Central memory CD8-positive, alpha-beta T cell (primary cell): ENCODE measurements around the gene CNGA1.
"Not testable (repeated sequence)": the region's sequence is repeated elsewhere in the genome, so short reads cannot be mapped to it uniquely, and the experiment has no call there.

Source experiments
- ATAC-seq: fragments of 150-1000 bp; cut with Tn5 transposase; replicated peaks from 2 replicates; pipeline ENCODE4 v1.10.0; 2022; ENCODE audit warnings: mild to moderate bottlenecking, moderate FRiP score, moderate number of reproducible peaks; ENCODE audit not compliant: poor library complexity, severe bottlenecking; ENCODE audit errors: extremely low read depth
- DNase-seq, 2 donors: peaks; one replicate each; pipeline ENCODE4 v3.0.0; 2021; ENCODE audit warnings: low spot score in 2 of 2
- H3K27ac Mint-ChIP-seq: one replicate; pipeline ENCODE4 v1.8.0; 2022; ENCODE audit warnings: low read depth, mild to moderate bottlenecking, moderate library complexity, mixed read lengths
- H3K27me3 Mint-ChIP-seq: one replicate; pipeline ENCODE4 v1.8.0; 2022; ENCODE audit warnings: mixed read lengths
- H3K36me3 Mint-ChIP-seq: one replicate; pipeline ENCODE4 v1.8.0; 2022; ENCODE audit warnings: mild to moderate bottlenecking, moderate library complexity, mixed read lengths; ENCODE audit not compliant: insufficient read depth
- H3K4me1 Mint-ChIP-seq: one replicate; pipeline ENCODE4 v1.8.0; 2022; ENCODE audit warnings: mixed read lengths
- H3K4me3 Mint-ChIP-seq: one replicate; pipeline ENCODE4 v1.8.0; 2022; ENCODE audit warnings: mild to moderate bottlenecking, moderate library complexity, mixed read lengths
- H3K9me3 Mint-ChIP-seq: one replicate; pipeline ENCODE4 v1.8.0; 2022; ENCODE audit warnings: mixed read lengths

The CNGA1 gene

DNA sequence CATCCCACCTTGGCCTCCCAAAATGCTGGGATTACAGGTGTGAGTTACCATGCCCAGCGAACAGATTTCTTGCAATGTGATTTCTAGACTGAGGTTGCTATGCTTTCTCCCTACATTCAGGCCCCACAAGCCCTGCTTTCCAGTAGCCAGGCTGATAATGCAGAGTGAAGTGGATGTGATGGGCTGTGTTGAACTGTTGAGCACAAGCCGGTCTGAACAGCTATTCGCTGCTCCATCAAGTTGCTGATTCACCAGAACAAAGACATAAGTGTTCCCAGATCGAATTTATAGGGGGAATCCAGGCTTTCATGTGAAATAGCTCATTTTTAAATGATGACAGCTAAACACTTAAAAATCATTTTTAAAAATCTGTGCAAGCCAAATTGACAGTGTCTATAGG lies 8.0 kb upstream of the CNGA1 start:
- ATAC-seq (no peak), DNase-seq (no peak)
- H3K27me3 Mint-ChIP-seq = peaks cover 22% of the 10 kb centered on the region
- H3K27ac Mint-ChIP-seq = no peak overlapping the region
- H3K9me3 Mint-ChIP-seq = no peaks in the 10 kb centered on the region
- H3K4me1 Mint-ChIP-seq = peaks cover 7% of the 10 kb centered on the region
- no peaks in the 10 kb centered on the region for H3K36me3 Mint-ChIP-seq
- H3K4me3 Mint-ChIP-seq = no peak overlapping the region

DNA sequence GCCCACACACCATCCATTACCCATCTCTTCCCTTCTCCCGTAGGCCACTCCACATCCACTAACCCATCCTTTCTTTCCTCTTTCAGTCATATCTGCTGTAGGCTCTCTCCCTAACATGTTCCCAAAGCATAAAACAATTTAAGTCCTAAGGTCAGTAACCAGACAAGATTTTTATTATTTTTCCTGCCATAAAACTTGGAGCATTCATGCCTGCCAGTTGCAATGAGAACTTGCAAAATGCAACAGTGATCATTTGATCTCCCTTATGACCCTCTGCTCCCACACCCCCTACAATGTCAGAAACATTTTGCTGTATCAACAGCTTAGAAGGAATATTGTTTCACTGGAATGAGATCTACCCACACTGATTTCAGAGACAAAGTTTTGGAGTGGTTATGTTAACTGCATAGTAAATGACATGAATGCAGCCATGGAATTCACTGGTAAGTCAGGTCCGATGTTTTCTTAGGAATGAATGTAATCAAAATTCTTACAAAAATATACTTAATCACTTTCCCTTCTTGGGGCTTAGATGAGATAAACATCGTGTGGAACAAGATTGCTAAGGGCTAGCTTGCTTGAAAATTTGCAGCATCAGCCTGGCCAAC lies 5.8 kb upstream of the CNGA1 start:
- Mint-ChIP-seq H3K9me3 (no peaks in the 10 kb centered on the region), H3K36me3 (no peaks in the 10 kb centered on the region), H3K27me3 (peaks cover 22% of the 10 kb centered on the region), H3K4me1 (no peaks in the 10 kb centered on the region), H3K4me3 (no peak overlapping the region), H3K27ac (no peak overlapping the region)
- ATAC-seq = no peak
- no peak for DNase-seq

DNA sequence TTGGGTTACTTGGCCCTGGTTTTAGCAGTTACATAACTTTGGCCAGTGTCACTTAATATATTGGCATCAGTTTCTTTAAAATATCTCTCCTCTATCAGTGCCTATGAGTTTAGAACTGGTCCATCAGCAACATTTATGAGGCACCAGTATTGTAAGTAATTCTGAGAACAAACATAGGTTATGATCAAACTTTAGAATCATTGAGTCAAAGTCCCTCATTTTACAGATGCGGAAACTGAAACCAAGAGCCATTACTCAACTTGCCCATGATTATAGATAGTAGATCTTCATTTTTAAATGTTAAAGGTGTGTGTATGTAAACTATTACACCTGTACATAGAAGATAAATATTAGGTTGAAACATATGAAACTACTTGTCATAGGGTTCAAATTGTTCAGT lies 4.6 kb upstream of the CNGA1 start:
- peaks cover 2% of the 10 kb centered on the region for H3K36me3 Mint-ChIP-seq
- peaks cover 20% of the 10 kb centered on the region for H3K27me3 Mint-ChIP-seq
- no peaks in the 10 kb centered on the region for H3K9me3 Mint-ChIP-seq
- no peak overlapping the region for H3K4me3 Mint-ChIP-seq
- DNase-seq (no peak), ATAC-seq (no peak)
- no peak overlapping the region for H3K27ac Mint-ChIP-seq
- H3K4me1 Mint-ChIP-seq = peaks cover 1% of the 10 kb centered on the region

DNA sequence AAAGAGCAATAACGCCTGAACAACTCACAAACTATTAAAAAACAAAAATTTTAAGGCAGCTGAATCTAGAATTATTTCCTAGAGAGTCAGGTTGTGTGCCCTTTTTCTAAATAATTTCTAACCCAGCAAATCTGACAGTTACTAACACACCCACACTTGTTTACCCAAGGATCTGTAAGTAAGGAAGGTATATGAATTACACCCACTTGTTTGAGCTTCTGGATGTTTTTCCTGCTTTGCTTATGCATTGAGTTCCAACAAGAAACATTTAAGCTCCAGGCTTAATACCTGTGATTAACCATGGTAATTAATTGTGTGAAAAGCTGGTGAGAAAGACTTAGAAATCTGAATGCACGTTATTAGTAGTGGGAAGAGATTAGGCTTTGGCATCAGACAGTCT lies 1.6 kb upstream of the CNGA1 start:
- H3K27ac Mint-ChIP-seq = no peak overlapping the region
- peaks cover 5% of the 10 kb centered on the region for H3K4me1 Mint-ChIP-seq
- ATAC-seq (no peak), DNase-seq (no peak)
- H3K9me3 Mint-ChIP-seq = no peaks in the 10 kb centered on the region
- no peak overlapping the region for H3K4me3 Mint-ChIP-seq
- peaks cover 21% of the 10 kb centered on the region for H3K27me3 Mint-ChIP-seq
- peaks cover 4% of the 10 kb centered on the region for H3K36me3 Mint-ChIP-seq

DNA sequence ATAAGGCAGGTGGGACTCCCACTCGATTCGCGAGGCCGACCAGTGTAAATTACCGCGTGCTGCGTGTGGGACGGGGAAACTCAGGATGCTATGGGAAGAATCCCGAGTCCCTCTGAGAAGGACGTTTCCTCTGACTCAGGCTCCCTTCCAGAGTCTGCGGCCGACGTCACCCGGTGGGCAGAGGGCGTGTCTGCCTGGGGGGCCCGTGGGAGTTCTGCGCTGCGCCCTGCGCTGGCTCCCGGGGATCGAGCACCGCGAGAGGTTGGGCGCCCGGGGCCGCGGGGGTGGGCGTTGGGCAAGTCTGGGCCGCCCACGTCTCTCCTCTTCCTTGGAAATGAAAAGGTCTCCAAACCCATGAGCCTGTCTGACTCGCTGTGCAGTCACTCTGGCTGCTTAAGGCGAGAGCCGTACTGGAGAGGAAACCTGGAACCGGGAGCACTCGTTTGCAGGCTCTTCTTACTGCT lies 659 bp upstream of the CNGA1 start:
- Mint-ChIP-seq H3K9me3 (no peaks in the 10 kb centered on the region), H3K36me3 (peaks cover 4% of the 10 kb centered on the region), H3K27me3 (peaks cover 25% of the 10 kb centered on the region), H3K4me1 (peaks cover 5% of the 10 kb centered on the region), H3K27ac (no peak overlapping the region), H3K4me3 (peak overlapping the region; percentile 77)
- DNase-seq = no peak
- ATAC-seq = peak; percentile 15

DNA sequence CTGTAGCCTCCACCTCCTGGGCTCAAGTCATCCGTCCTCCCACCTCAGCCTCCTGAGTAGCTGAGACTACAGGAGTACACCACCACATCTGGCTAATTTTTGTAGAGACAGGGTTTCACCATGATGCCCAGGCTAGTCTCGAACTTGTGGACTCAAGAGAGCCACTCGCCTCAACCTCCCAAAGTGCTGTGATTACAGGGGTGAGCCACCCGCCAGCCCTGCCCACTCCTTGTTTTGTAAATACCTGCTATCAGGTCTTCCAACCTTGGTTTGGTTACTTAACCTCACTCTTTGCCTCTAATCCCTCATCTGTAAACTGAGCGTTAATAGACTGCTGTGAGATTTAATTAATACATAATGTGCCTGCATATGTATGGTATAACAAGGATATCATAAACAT lies 803 bp downstream of the CNGA1 start:
- peak overlapping the region; percentile 77 for H3K4me3 Mint-ChIP-seq
- no peak for DNase-seq
- peaks cover 5% of the 10 kb centered on the region for H3K4me1 Mint-ChIP-seq
- peaks cover 38% of the 10 kb centered on the region for H3K27me3 Mint-ChIP-seq
- no peaks in the 10 kb centered on the region for H3K9me3 Mint-ChIP-seq
- no peak overlapping the region for H3K27ac Mint-ChIP-seq
- peaks cover 4% of the 10 kb centered on the region for H3K36me3 Mint-ChIP-seq
- ATAC-seq = no peak

DNA sequence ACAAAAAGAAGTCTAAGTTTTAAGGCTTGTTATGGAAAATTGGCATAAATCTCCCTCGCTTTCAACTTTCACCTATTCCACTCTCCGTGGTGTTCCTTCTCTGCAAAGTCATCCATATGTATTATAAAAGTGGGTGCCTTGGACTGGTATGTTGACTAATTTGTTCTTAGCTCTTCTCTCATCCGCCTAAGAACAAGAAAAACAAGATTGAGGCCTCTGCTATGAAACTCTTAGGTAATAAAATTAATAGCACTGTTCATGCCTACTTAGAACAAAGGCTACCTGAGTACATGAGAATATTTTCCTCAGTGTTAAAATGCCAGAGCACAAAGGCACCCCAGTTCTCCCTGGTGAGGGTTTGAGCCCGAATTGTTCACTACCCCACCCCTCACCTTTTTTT lies 1.3 kb downstream of the CNGA1 start:
- peaks cover 4% of the 10 kb centered on the region for H3K36me3 Mint-ChIP-seq
- no peak overlapping the region for H3K4me3 Mint-ChIP-seq
- DNase-seq = no peak
- no peak overlapping the region for H3K27ac Mint-ChIP-seq
- H3K9me3 Mint-ChIP-seq = no peaks in the 10 kb centered on the region
- no peak for ATAC-seq
- H3K4me1 Mint-ChIP-seq = peaks cover 5% of the 10 kb centered on the region
- H3K27me3 Mint-ChIP-seq = peaks cover 43% of the 10 kb centered on the region

DNA sequence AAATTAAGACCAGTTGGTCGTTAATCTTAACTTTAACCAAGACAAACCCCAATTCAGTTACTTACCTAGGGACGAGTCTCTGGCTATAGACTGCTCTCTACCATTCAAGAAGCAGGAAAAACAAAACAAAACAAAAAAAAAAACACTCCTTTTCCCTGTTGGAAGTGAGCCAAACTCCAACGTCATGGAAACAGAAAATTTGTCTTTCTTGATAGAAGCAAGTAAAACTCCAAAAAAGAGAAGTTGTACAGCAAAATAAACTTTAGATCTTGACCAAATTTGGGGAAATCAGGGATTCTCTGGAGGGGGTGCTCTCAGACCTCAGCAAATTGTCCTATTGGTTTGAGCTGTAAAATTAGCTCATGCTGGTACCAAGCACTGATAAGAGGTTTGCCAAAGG lies 3.7 kb downstream of the CNGA1 start:
- H3K4me1 Mint-ChIP-seq = peaks cover 5% of the 10 kb centered on the region
- H3K27me3 Mint-ChIP-seq = peaks cover 43% of the 10 kb centered on the region
- no peak overlapping the region for H3K27ac Mint-ChIP-seq
- no peak overlapping the region for H3K4me3 Mint-ChIP-seq
- DNase-seq (no peak), ATAC-seq (no peak)
- H3K9me3 Mint-ChIP-seq = no peaks in the 10 kb centered on the region
- H3K36me3 Mint-ChIP-seq = peaks cover 4% of the 10 kb centered on the region

DNA sequence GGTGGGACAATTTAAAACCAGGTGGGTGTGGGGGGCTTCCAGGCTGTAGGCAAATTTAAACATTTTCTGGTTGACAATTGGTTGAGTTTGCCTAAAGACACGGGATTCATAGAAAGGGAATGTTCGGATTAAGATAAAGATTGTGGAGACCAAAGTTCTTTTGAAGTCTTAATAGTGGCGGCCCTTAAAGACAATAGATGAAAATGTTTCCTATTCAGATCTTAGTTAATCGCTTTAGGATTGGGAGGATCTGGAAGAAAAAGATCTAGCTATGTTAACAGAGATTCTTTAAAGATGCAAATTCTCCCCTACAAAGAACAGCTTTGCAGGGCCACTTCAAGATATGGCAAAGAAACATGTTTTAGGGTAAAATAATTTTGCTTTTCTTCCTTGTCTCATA lies 4.8 kb downstream of the CNGA1 start:
- no peak overlapping the region for H3K27ac Mint-ChIP-seq
- H3K36me3 Mint-ChIP-seq = peaks cover 3% of the 10 kb centered on the region
- ATAC-seq (no peak), DNase-seq (no peak)
- no peaks in the 10 kb centered on the region for H3K9me3 Mint-ChIP-seq
- peaks cover 5% of the 10 kb centered on the region for H3K4me1 Mint-ChIP-seq
- peaks cover 43% of the 10 kb centered on the region for H3K27me3 Mint-ChIP-seq
- H3K4me3 Mint-ChIP-seq = no peak overlapping the region

DNA sequence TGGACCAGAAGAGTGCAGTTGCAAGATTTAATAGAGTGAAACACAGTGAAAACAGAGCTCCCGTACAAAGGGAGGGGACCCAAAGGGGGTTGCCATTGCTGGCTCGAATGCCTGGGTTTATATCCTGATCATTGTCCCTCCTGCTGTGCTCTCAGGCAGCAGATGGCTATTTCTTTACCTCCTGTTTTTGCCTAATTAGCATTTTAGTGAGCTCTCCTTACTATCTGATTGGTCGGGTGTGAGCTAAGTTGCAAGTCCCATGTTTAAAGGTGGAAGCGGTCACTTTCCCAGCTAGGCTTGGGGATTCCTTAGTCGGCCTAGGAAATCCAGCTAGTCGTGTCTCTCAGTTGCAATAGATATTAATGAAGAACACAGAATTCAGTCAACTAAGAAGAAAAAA lies 5.6 kb downstream of the CNGA1 start:
- peaks cover 41% of the 10 kb centered on the region for H3K27me3 Mint-ChIP-seq
- not testable (repeated sequence) for ATAC-seq, H3K4me3 Mint-ChIP-seq, H3K9me3 Mint-ChIP-seq, H3K27ac Mint-ChIP-seq, DNase-seq, H3K4me1 Mint-ChIP-seq, H3K36me3 Mint-ChIP-seq

DNA sequence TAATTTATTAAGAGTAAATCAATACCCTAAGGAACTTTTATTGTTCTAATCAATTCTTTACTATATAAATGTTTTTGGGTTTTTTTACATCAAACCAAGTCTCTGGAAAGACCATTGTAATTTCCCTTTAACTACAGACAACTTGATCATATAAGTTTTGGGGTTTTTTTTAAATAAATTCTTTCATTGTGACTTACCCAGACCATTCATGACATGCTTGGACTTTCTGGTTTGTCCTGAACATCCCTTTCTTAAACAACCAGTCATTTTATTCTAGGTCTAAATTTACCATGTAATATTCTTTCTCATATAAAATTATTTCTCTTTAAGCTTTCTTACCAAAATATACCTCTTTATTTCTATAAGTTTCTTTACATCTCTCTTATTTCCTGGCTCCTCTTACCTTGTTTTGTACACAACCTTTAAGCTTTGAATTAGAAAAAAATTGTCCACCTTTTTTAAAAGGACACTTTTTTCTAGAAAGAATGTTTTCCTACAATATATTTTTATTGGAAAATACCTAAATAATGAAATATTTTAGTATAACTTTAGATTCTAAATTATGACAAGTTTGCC lies 8.4 kb downstream of the CNGA1 start:
- H3K4me1 Mint-ChIP-seq = no peaks in the 10 kb centered on the region
- H3K4me3 Mint-ChIP-seq = no peak overlapping the region
- ATAC-seq (no peak), DNase-seq (no peak)
- no peak overlapping the region for H3K27ac Mint-ChIP-seq
- H3K9me3 Mint-ChIP-seq = no peaks in the 10 kb centered on the region
- peaks cover 22% of the 10 kb centered on the region for H3K27me3 Mint-ChIP-seq
- no peaks in the 10 kb centered on the region for H3K36me3 Mint-ChIP-seq

DNA sequence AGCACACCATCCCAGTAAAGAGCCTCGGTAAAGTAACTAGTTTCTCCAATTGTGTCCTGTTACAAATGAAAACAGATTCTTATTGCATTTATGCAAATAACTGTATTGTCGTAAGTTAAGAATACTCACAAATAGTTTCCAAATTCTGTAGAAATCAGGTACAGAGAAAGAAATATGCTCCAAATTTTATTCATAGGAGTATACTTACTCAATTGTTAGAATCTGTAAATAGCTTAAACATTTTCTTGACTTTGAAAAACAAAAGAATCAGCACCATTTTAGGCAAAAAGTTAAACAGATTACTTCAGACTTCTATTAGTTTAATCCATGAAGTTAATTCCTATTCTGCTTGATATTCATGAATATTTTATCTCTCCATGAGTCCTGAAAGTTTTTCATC lies 10.7 kb downstream of the CNGA1 start:
- Mint-ChIP-seq H3K27ac (no peak overlapping the region), H3K9me3 (no peaks in the 10 kb centered on the region), H3K36me3 (peaks cover 1% of the 10 kb centered on the region), H3K4me3 (no peak overlapping the region), H3K4me1 (no peaks in the 10 kb centered on the region), H3K27me3 (peaks cover 6% of the 10 kb centered on the region)
- DNase-seq (no peak), ATAC-seq (no peak)

DNA sequence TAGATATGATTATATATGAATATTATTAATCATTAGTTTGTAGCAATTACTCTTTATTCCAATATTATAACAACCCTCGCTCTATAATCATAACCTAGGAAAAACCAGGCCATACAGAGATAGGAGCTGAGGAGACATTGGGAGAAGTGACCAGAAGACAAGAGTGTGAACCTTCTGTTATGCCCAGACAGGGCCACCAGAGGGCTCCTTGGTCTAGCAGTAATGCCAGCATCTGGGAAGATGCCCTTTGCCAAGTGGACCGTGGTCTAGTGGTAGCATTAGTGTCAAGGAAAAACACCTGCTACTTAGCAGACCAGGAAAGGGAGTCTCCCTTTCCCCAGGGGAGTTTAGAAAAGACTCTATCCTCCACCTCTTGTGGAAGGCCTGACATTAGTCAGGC lies 12.9 kb downstream of the CNGA1 start:
- not testable (repeated sequence) for ATAC-seq, H3K27ac Mint-ChIP-seq

More for the DNA sequence above, 12.9 kb downstream of the CNGA1 start:
- H3K4me1 Mint-ChIP-seq, H3K9me3 Mint-ChIP-seq, DNase-seq, H3K4me3 Mint-ChIP-seq, H3K36me3 Mint-ChIP-seq, H3K27me3 Mint-ChIP-seq: not testable (repeated sequence)
